Activated naive CD8-positive, alpha-beta T cell treated with anti-CD3 and anti-CD28 coated beads, Interleukin-2, amount 50 U/mL, for 16 hours (primary cell): ENCODE results near the gene IL6ST.
A peak's percentile ranks its signal among the peaks of the same experiment; 100 is the strongest.
"Not testable (repeated sequence)": the region's sequence is repeated elsewhere in the genome, so short reads cannot be mapped to it uniquely, and the experiment has no call there.

Experiments used
- DNase-seq: peaks from one replicate; pipeline ENCODE4 v3.0.0-alpha.2; 2020; ENCODE audit warnings: low read depth, low spot score

The IL6ST gene

GRCh38 chr5:56004874-56005273 is 10.1 kb upstream of the IL6ST start:
- no peak for DNase-seq

- DNase-seq = no peak
Observed at GRCh38 chr5:56003679-56004078, 8.9 kb upstream of the IL6ST start.

- DNase-seq = no peak
Observed at GRCh38 chr5:56003179-56003578, 8.4 kb upstream of the IL6ST start.

- no peak for DNase-seq
Observed at GRCh38 chr5:56002303-56002702, 7.5 kb upstream of the IL6ST start.

DNA sequence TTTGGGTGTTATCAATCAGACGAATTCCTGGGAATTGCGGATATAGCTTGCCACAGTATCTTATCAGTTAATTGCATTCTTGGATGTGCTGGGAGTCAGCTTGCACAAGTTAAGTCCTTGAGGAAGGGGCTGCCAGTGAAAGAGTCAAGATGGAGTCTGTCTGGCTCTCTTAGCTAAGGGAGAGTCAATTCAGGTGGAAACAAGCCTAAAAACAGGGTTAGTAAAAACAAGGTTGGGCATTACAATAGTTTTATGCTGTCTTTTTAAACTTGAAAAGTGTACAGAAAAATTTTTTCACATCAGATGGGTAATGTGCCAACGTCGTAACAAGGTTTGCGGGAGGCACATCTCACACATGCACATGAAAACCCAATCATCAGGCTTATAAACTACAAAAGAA is 5.5 kb upstream of the IL6ST start:
- not testable (repeated sequence) for DNase-seq

- DNase-seq = no peak
Observed at GRCh38 chr5:55998966-55999365, 4.2 kb upstream of the IL6ST start.

DNA sequence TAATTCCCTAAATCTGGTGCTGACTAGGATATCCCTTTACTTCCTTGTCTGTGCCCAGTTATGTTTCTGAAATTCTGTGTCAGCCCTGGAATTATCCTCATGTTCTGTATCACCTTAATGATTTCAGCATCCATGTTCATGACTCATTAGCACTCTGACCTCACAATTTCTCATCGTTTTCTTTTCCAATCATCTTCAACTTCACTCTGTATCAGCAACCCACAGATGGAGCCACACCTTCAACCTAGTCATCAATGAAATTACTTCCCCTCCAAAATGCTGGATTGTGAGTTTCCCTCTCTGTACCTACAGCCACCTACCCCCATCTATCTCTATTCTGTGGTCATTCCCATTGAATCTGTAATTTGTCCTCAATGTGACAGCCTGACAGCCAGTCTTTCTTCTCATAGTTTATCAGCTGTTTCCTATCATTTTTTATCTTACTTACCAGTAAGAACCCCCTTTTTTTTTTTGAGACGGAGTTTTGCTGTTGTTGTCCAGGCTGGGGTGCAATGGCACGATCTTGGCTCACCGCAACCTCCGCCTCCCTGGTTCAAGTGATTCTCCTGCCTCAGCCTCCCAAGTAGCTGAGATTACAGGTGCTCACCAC is 3.1 kb upstream of the IL6ST start:
- DNase-seq = no peak

- DNase-seq = peak; percentile 93
Observed at GRCh38 chr5:55994998-55995914, 493 bp upstream of the IL6ST start.

DNA sequence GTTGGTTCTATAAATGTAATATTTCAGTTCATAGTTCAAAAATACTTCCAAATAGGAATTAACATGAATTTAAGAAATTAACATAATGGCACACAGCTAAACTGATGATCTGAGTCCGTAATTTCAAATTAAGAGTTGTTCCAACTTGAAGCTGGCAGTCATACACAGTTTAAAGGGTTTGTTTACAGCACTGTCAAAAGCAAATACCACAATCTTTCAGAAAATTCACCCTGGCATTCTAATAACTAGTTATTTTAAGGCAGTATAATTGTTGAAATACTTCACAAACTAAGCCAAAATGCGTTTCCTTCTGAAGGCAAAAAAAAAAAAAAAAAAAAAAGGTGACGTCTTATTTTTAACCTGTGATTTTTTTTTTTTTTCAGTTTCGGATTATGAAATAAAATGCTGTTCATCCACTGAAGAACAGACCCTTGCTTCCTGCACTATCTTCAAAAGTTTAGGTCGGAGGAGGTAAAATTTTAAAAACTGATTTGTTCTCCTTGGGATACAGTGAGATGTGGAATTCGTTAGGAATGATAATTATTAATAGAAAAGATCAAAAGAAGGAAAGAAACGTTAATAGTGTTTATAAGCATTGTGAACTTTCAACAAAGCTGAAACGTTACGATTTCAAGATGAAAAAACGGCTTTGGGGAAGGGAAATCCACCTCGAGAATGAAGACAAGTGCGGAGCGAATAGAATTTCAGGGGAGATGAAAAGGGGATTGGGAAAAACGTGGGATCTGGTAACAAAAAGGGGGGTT is 850 bp downstream of the IL6ST start:
- no peak for DNase-seq

DNA sequence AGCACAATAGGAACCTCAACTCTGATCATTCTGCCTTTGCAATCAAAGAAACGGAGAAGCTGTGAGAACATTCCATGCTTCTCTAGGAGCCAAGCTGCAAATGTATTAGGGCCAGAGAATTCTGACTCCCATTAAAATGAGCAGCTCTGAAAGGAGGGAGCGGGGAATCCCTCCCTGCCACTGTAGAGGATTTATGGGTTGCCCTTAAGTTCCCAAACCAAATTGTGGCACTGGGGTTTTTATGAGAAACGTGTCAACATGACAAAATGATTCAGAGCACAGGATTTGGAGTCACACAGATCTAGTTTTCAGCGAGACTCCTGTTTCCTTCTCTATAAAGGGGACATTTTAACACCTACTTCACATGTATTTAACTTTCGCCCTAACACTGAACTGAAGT is 1.8 kb downstream of the IL6ST start:
- no peak for DNase-seq

DNA sequence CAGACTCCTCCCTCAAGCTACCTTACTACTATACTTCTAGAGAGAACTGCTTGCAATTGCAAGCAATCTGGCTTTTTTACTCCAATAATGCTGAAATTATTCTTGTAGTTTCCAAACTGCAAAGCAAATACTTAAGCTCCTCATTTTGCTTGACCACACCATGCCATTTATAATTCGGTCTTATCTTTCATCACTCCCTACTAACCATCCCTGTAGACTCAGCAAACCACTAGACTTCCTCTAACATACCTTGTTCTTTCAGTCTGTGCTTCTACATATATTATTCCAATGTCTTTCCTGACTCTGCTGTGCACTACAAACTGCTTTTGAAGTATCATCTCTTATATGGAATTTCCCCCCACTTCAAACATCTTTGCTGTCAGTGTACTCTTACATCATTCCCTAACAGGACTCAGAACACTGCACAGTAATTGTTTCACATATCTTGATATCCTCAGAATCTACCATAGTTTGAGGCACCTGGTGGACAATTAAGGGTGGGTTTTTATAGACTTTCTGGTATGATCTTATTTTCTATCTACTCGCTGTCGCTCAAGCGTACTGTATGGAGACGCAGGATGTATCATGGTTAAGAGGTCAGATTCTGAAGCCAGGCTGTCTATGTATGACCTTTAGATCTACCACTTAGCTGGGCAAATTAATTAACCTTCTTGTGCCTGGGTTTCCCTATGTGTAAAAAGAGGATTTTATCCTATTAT is 2.8 kb downstream of the IL6ST start:
- DNase-seq = no peak

GRCh38 chr5:55990895-55991294 is 3.9 kb downstream of the IL6ST start:
- DNase-seq = not testable (repeated sequence)

- no peak for DNase-seq
Observed at GRCh38 chr5:55989860-55990259, 4.9 kb downstream of the IL6ST start.

- no peak for DNase-seq
Observed at GRCh38 chr5:55988979-55989638, 5.7 kb downstream of the IL6ST start.

DNA sequence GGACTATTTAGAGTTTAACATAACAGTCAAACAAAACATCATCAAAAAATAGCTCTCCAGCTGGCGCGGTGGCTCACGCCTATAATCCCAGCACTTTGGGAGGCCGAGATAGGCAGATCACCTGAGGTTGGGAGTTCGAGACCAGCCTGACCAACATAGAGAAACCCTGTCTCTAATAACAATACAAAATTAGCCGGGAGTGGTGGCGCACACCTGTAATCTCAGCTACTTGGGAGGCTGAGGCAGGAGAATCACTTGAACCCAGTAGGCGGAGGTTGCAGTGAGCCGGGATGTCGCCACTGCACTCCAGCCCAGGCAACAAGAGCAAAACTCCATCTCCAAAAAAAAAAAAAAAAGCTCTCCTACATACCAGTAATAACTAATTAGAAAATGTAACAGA is 6.3 kb downstream of the IL6ST start:
- not testable (repeated sequence) for DNase-seq

DNA sequence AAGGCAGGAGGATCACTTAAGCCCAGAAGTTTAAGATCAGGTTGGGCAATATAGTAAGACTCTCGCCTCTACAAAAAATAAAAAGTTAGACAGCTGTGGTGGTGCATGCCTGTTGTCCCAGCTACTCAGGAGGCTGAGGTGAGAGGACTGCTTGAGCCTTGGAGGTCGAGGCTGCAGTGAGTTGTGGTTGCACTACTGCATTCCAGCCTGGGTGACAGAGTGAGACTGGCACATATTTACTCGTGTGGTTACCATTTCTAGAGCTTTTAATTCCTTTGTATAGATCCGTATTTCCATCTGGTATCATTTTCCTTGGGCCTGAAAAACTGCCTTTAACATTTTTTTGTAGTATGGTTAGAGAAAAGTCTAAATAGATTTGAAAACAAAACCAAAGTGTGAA is 7.8 kb downstream of the IL6ST start:
- DNase-seq = no peak

DNA sequence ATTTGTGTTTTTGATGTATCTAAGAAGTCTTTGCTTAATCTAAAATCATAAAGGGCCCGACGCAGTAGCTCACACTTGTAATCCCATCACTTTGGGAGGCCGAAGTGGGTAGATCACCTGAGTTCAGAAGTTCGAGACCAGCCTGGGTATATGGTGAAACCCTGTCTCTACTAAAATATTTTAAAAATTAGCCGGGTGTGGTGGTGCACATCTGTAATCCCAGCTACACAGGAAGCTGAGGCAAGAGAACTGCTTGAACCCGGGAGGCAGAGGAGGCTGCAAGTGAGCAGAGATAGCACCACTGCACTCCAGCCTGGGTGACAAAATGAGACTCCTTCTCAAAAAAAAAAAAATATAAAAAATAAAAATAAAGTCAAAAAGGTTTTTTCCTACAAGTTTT is 9.6 kb downstream of the IL6ST start:
- no peak for DNase-seq

DNA sequence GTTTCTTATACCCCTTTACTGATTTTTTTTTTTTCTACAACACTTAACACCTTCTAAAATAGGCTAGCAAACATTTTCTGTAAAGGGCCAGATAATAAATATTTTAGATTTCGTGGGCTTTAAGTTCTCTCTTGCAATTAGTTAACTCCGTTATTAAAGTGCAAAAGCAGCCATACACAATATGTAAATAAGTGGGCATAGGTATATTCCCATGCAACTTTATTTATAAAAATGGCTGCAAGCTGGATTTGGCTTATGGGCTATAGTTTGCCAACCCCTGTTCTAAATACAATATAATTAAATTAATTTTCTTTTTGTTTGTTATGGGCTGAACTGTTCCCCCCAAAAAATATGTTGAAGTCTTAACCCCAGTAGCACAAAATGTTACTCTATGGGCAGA is 10.8 kb downstream of the IL6ST start:
- no peak for DNase-seq

- DNase-seq = no peak
Observed at GRCh38 chr5:55982957-55983381, 11.8 kb downstream of the IL6ST start.

DNA sequence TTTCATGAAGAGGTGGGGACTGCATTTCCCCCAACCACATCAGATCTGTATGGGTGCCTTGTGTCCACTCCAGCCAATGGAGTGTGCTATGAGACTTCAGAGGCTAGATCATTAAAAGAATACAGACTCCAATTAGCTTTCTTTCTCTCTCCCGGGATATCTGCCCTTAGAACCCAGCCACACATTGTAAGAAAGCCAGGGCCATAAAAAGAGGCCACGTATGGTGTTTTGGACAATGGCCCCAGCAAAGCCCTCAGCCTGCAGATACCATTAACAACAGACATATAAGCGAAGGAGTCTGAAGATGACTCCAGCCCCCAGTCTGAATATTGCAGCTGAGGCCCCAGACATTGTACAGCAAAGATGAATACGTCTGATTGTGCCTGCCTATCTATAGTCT is 21.5 kb downstream of the IL6ST start:
- no peak for DNase-seq

DNA sequence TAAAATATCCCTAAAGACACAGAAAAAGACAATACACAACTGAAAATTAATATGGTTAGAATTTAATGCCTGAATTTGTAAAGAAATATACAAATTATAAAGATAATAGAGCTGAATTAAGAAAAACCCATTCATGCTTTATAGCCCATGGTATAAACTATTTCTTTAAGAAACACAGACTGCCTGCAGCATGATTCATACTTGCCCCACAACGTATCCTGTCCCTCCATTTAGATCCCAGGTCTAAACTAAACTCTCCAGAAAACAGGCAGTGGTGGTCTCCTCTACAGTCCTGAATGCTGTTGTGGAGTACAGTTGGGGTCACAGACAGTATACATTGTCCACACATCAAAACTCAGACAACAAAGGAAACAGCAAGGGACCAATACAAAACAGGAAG is 24.8 kb downstream of the IL6ST start:
- DNase-seq = no peak
